Endothelial cell of umbilical vein (primary cell): ENCODE results near the gene STK24. TPM values are rescaled to one million over a fixed set of nuclear protein-coding genes. Genes with fewer than 3 reads are reported as not detected.

Experiments used
- BruUV-seq: library from RNA; stranded (reverse); fragments of 400-500 nt; replicated peaks from 2 replicates; lab custom pipeline; 2021; lab: Mats Ljungman, UMichigan
- CTCF ChIA-PET: fragments of 300-600, 350-600 bp; sonication (Branson Sonifier 250); formaldehyde crosslinking; loops from one replicate; lab custom pipeline; 2021; ENCODE audit warnings: antibody characterized with exemption, inconsistent platforms; lab: Charles Lee
- POLR2A ChIA-PET: fragments of 300-600, 350-600 bp; sonication (Branson Sonifier 250); formaldehyde crosslinking; loops from one replicate; lab custom pipeline; 2021; ENCODE audit warnings: antibody characterized with exemption, inconsistent platforms; lab: Charles Lee
- DNase-seq: peaks from one replicate; pipeline ENCODE4 v3.0.0-alpha.2; 2011; ENCODE audit warnings: low read depth, low spot score
- FAIRE-seq: peaks from 2 replicates; lab custom pipeline; 2011; peaks lifted over from hg19 to GRCh38; lab: Jason Lieb, UNC
- H2AFZ ChIP-seq: 2 replicates; pipeline ENCODE4 v1.6.0; 2012; ENCODE audit warnings: low read depth, low read length, control low read depth, inconsistent platforms
- H3K27ac ChIP-seq: 2 replicates; pipeline ENCODE4 v1.5.1; 2011; ENCODE audit warnings: low read depth, mild to moderate bottlenecking, control low read depth, low read length, moderate library complexity; ENCODE audit not compliant: insufficient read depth
- H3K27me3 ChIP-seq, 2 experiments: 2 replicates each; pipeline versions ENCODE4 v1.6.0 to v1.6.1; 2011; ENCODE audit warnings: low read length in 2 of 2, mixed read lengths in 1 of 2; ENCODE audit not compliant: control insufficient read depth in 2 of 2, insufficient read depth in 2 of 2
- H3K36me3 ChIP-seq, 2 experiments: 2 replicates in 1 of 2; 3 replicates in 1 of 2; pipeline ENCODE4 v1.5.1; 2011; ENCODE audit warnings: low read length in 2 of 2, mild to moderate bottlenecking in 1 of 2, moderate library complexity in 1 of 2; ENCODE audit not compliant: control insufficient read depth in 2 of 2, insufficient read depth in 2 of 2; ENCODE audit errors: extremely low read depth in 1 of 2
- H3K4me1 ChIP-seq: 3 replicates; pipeline ENCODE4 v1.5.1; 2011; ENCODE audit warnings: mild to moderate bottlenecking, low read length; ENCODE audit not compliant: control insufficient read depth, insufficient read depth; ENCODE audit errors: extremely low read depth
- H3K4me2 ChIP-seq: 2 replicates; pipeline ENCODE4 v1.6.1; 2011; ENCODE audit warnings: low read length, control low read depth, mixed read lengths; ENCODE audit not compliant: insufficient read depth
- H3K4me3 ChIP-seq, 3 experiments: fragments of 200-600 bp in 1 of 3; sonication (generic), shearing (Covaris generic) in 1 of 3; replicated peaks in 1 of 3; 2 replicates each; pipeline ENCODE4 v1.5.1; 2011 to 2016; ENCODE audit warnings: control low read depth in 3 of 3, low read length in 3 of 3, mild to moderate bottlenecking in 2 of 3, inconsistent platforms in 1 of 3, low read depth in 1 of 3, moderate library complexity in 1 of 3; ENCODE audit not compliant: insufficient read depth in 1 of 3
- H3K79me2 ChIP-seq: 2 replicates; pipeline ENCODE4 v1.6.0; 2012; ENCODE audit warnings: low read length, inconsistent platforms; ENCODE audit not compliant: control insufficient read depth, insufficient read depth
- H3K9ac ChIP-seq: replicated peaks from 2 replicates; pipeline ENCODE3; 2011; ENCODE audit warnings: low read length, control low read depth; ENCODE audit not compliant: insufficient read depth; ENCODE audit errors: extremely low read depth
- H3K9me1 ChIP-seq: replicated peaks from 3 replicates; pipeline ENCODE4 v1.6.0; 2011; ENCODE audit warnings: mild to moderate bottlenecking, low read length; ENCODE audit not compliant: control insufficient read depth, insufficient read depth; ENCODE audit errors: extremely low read depth
- H3K9me3 ChIP-seq: replicated peaks from 2 replicates; pipeline ENCODE4 v1.5.1; 2012; ENCODE audit warnings: low read length, inconsistent platforms; ENCODE audit not compliant: control insufficient read depth, insufficient read depth
- H4K20me1 ChIP-seq: replicated peaks from 2 replicates; pipeline ENCODE3; 2011; ENCODE audit warnings: mild to moderate bottlenecking, low read length; ENCODE audit not compliant: control insufficient read depth, insufficient read depth; ENCODE audit errors: extremely low read depth
- EZH2 ChIP-seq: IDR thresholded peaks from 2 replicates; pipeline ENCODE4 v1.6.1; 2012; ENCODE audit warnings: borderline replicate concordance, low read depth, mild to moderate bottlenecking, moderate library complexity, low read length, inconsistent platforms; ENCODE audit not compliant: severe bottlenecking
- FOS ChIP-seq: IDR thresholded peaks from 2 replicates; pipeline ENCODE4 v1.6.1; 2011; ENCODE audit warnings: mild to moderate bottlenecking, low read length, moderate library complexity, borderline replicate concordance; ENCODE audit not compliant: insufficient read depth
- GATA2 ChIP-seq: IDR thresholded peaks from 2 replicates; pipeline ENCODE4 v1.7.0; 2011; ENCODE audit warnings: low read depth, mild to moderate bottlenecking, moderate library complexity, mixed read lengths, low read length; ENCODE audit not compliant: insufficient read length, insufficient read depth
- JUN ChIP-seq: IDR thresholded peaks from 2 replicates; pipeline ENCODE4 v1.6.1; 2011; ENCODE audit warnings: borderline replicate concordance, low read depth; ENCODE audit not compliant: insufficient read length, insufficient read depth
- MYC ChIP-seq: IDR thresholded peaks from one replicate; pipeline ENCODE4 v1.6.1; 2011; ENCODE audit warnings: mild to moderate bottlenecking, low read depth, low read length
- POLR2A ChIP-seq: IDR thresholded peaks from 2 replicates; pipeline ENCODE4 v1.6.1; 2012; ENCODE audit warnings: low read depth, mild to moderate bottlenecking, control low read depth, low read length
- POLR2AphosphoS5 ChIP-seq: IDR thresholded peaks from 2 replicates; pipeline ENCODE4 v1.6.1; 2012; ENCODE audit warnings: low read depth, mild to moderate bottlenecking, control low read depth, low read length, moderate library complexity; ENCODE audit not compliant: insufficient read depth
- dilution Hi-C: fragments of 300-500 bp; cut with MboI; formaldehyde crosslinking; loops from one replicate; pipeline ENCODE4 v1.15.0; 2019; ENCODE audit warnings: low sequenced_read_pairs; ENCODE audit not compliant: extremely low pct_ligation_motif_present
- intact Hi-C: fragments of 100-400 bp; cut with micrococcal nuclease; formaldehyde crosslinking; loops from one replicate; pipeline ENCODE4 v1.10.0; 2022
- polyA plus RNA-seq, 4 experiments: library from polyadenylated mRNA; depleted of rRNA in 3 of 4; stranded (reverse) in 3 of 4; unstranded in 1 of 4; fragments of >200 nt; gene quantifications; 2 replicates each; pipeline versions ENCODE4 v1.2.1 to v1.2.3, GENCODE V29; 2011 to 2012; ENCODE audit warnings: missing spikeins in 1 of 4
- total RNA-seq: library from RNA; stranded (reverse); gene quantifications from 2 replicates; pipeline ENCODE4 v1.2.3, GENCODE V29; 2021
- TF ChIP-seq, protein P1 (sequence below): IDR thresholded peaks from 2 replicates; pipeline ENCODE4 v1.6.1; 2011; ENCODE audit not compliant: insufficient read depth, insufficient read length
- TF ChIP-seq, protein P2 (sequence below), 2 donors: IDR thresholded peaks; 1 replicate in 1 of 2; 2 replicates in 1 of 2; pipeline ENCODE4 v1.5.1; 2011; ENCODE audit warnings: low read length in 2 of 2, mild to moderate bottlenecking in 2 of 2, moderate library complexity in 2 of 2, control low read depth in 1 of 2, inconsistent platforms in 1 of 2, low read depth in 1 of 2; ENCODE audit not compliant: insufficient read depth in 1 of 2; ENCODE audit errors: extremely low read depth in 1 of 2

STK24 gene
- total and polyA plus RNA-seq, 2 donors (not counting 3 experiments of a cell fraction or from before 2014, with no cell fraction given), result 43.3 to 100 TPM

DNA sequence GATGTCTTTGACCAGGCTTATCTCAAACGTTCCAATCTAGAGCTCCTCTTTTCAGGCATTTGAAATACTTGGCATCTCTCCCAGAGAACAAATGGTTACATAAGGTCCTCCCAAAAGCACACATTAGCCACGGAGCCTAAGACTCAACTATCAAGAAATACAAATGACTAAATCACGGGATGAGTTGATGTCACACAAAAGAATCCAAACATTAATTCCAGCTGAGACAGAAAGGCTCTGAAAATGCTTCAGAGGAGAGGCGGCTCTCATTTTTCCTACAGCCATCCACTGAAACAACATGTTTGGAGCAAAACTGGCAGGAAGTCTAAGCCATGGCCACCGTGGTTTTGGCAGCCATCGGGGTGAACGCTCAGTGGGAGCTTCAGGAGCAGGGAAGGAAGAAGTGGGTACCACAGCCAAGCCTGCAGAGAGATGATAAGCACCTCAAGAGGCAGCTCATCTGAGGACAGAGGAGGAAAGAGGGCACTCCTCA, 122.5 kb downstream of the STK24 start:
- Histone ChIP-seq H3K79me2 (no peaks in the 10 kb centered on the region), H3K27ac (no peak overlapping the region), H3K4me1 (no peaks in the 10 kb centered on the region), H3K36me3 (peaks cover 8 to 35% of the 10 kb centered on the region in 2 experiments), H3K27me3 (no peaks in the 10 kb centered on the region), H3K9me3 (no peaks in the 10 kb centered on the region), H3K9ac (no peak overlapping the region), H3K4me3 (no peak overlapping the region), H3K4me2 (no peak overlapping the region), H4K20me1 (no peaks in the 10 kb centered on the region), H3K9me1 (no peaks in the 10 kb centered on the region), H2AFZ (no peak overlapping the region)
- dilution Hi-C loops (no loop called here), intact Hi-C loops (no loop called here)
- no peak for TF ChIP-seq EZH2
- TF ChIP-seq POLR2AphosphoS5, result no peak
- TF ChIP-seq, protein P1, sequence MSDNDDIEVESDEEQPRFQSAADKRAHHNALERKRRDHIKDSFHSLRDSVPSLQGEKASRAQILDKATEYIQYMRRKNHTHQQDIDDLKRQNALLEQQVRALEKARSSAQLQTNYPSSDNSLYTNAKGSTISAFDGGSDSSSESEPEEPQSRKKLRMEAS, result no peak
- no peak for TF ChIP-seq FOS
- no peak for TF ChIP-seq MYC
- TF ChIP-seq, protein P2, sequence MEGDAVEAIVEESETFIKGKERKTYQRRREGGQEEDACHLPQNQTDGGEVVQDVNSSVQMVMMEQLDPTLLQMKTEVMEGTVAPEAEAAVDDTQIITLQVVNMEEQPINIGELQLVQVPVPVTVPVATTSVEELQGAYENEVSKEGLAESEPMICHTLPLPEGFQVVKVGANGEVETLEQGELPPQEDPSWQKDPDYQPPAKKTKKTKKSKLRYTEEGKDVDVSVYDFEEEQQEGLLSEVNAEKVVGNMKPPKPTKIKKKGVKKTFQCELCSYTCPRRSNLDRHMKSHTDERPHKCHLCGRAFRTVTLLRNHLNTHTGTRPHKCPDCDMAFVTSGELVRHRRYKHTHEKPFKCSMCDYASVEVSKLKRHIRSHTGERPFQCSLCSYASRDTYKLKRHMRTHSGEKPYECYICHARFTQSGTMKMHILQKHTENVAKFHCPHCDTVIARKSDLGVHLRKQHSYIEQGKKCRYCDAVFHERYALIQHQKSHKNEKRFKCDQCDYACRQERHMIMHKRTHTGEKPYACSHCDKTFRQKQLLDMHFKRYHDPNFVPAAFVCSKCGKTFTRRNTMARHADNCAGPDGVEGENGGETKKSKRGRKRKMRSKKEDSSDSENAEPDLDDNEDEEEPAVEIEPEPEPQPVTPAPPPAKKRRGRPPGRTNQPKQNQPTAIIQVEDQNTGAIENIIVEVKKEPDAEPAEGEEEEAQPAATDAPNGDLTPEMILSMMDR (IDR thresholded peaks at IDR 0.05; ENCODE audit: extremely low read depth in 1 of 2, insufficient read depth in 1 of 2, low read depth in 1 of 2, low read length in 2 of 2), result no peak
- TF ChIP-seq JUN, result no peak
- no peak for TF ChIP-seq GATA2
- no peak for TF ChIP-seq POLR2A
- no TSS peak for BruUV-seq
- FAIRE-seq, result no peak
- peak; percentile 44 for DNase-seq
- CTCF ChIA-PET, result interaction anchor here (0.8 to 4.9 kb wide), 6 partner anchors 9 to 219 kb away, joined by 3 to 25 read pairs (median 6); no protein-coding TSS in a partner anchor
- POLR2A ChIA-PET, result no interaction called here
